Omental fat pad (tissue), 4 donors: ENCODE results near the gene FLII. TPM values are rescaled to one million over a fixed set of nuclear protein-coding genes. Genes with fewer than 3 reads are reported as not detected.
"Not testable (repeated sequence)": the region's sequence is repeated elsewhere in the genome, so short reads cannot be mapped to it uniquely, and the experiment has no call there.

Source experiments
- ATAC-seq: fragments of 150-250 bp; one replicate; pipeline ENCODE4 v1.9.1; 2016; ENCODE audit warnings: mild to moderate bottlenecking, moderate library complexity; ENCODE audit not compliant: low FRiP score
- DNase-seq: peaks from one replicate; pipeline ENCODE4 v3.0.0-alpha.2; 2019; ENCODE audit warnings: low spot score
- CTCF ChIP-seq, 3 donors: fragments of 450-650 bp; IDR thresholded peaks; one replicate each; pipeline ENCODE4 v1.5.1; 2016 to 2017; ENCODE audit warnings: antibody characterized with exemption in 3 of 3, mild to moderate bottlenecking in 3 of 3, moderate library complexity in 2 of 3
- total RNA-seq, 4 donors: library from RNA; depleted of rRNA; stranded (reverse); fragments of >200 nt; gene quantifications; one replicate each; pipeline ENCODE4 v1.1.0, GENCODE V29; 2016

The FLII gene
- total RNA-seq, 4 donors from 2014 or later = 198 to 328 (median 324) TPM

GRCh38 chr17:18224387-18225120 lies 34.0 kb downstream of the FLII start:
- no peak for ATAC-seq
- no peak for TF ChIP-seq CTCF (IDR thresholded peaks at IDR 0.05)
- DNase-seq = no peak

GRCh38 chr17:18224053-18224386 lies 34.5 kb downstream of the FLII start:
- DNase-seq (no peak), ATAC-seq (no peak)
- no peak for TF ChIP-seq CTCF (IDR thresholded peaks at IDR 0.05)

- TF ChIP-seq CTCF (IDR thresholded peaks at IDR 0.05) = no peak
- DNase-seq = no peak
- ATAC-seq = no peak
Measured at GRCh38 chr17:18218756-18219415, 39.7 kb downstream of the FLII start.

GRCh38 chr17:18217412-18218015 lies 41.0 kb downstream of the FLII start:
- DNase-seq (peak; percentile 84), ATAC-seq (peak; percentile 83)
- TF ChIP-seq CTCF (IDR thresholded peaks at IDR 0.05) = no peak

GRCh38 chr17:18216906-18217305 lies 41.6 kb downstream of the FLII start:
- not testable (repeated sequence) for DNase-seq, ATAC-seq

GRCh38 chr17:18213666-18214270 lies 44.8 kb downstream of the FLII start:
- TF ChIP-seq CTCF (IDR thresholded peaks at IDR 0.05) = no peak
- ATAC-seq (no peak), DNase-seq (no peak)

GRCh38 chr17:18208092-18208491 lies 50.4 kb downstream of the FLII start:
- DNase-seq = no peak
- TF ChIP-seq CTCF (IDR thresholded peaks at IDR 0.05) = no peak
- ATAC-seq = no peak
